Transverse colon (tissue), 4 donors: ENCODE measurements around the gene SEPHS1. TPM values are rescaled to one million over a fixed set of nuclear protein-coding genes. Genes with fewer than 3 reads are reported as not detected.

Source experiments
- DNase-seq: peaks from one replicate; pipeline ENCODE4 v3.0.0-alpha.2; 2019
- H3K27ac ChIP-seq, 4 donors: fragments of 200-600 bp; sonication (generic); 2 replicates each; pipeline ENCODE4 v1.5.1; 2016 to 2018; ENCODE audit warnings: inconsistent platforms in 4 of 4
- H3K27me3 ChIP-seq: fragments of 200-600 bp; sonication (generic); 2 replicates; pipeline ENCODE4 v1.5.1; 2017; ENCODE audit warnings: inconsistent platforms
- H3K36me3 ChIP-seq, 4 donors: fragments of 200-600 bp; sonication (generic); 2 replicates each; pipeline ENCODE4 v1.5.1; 2017 to 2019; ENCODE audit warnings: inconsistent platforms in 4 of 4
- H3K4me1 ChIP-seq, 4 donors: fragments of 200-600 bp; sonication (generic); 2 replicates each; pipeline ENCODE4 v1.5.1; 2017 to 2020; ENCODE audit warnings: inconsistent platforms in 4 of 4
- H3K4me3 ChIP-seq, 4 donors: fragments of 200-600 bp; sonication (generic); 1 replicate in 1 of 4; 2 replicates in 3 of 4; pipeline versions ENCODE4 v1.5.1 to v1.6.1; 2017 to 2019; ENCODE audit warnings: inconsistent platforms in 4 of 4
- H3K9me3 ChIP-seq, 2 donors: fragments of 200-600 bp; sonication (generic); 2 replicates each; pipeline ENCODE4 v1.5.1; 2017 to 2019; ENCODE audit warnings: inconsistent platforms in 2 of 2
- CTCF ChIP-seq, 5 experiments: fragments of 200-600 bp in 3 of 5; fragments of 450-650 bp in 2 of 5; sonication (generic) in 3 of 5; IDR thresholded peaks; 1 replicate in 2 of 5; 2 replicates in 3 of 5; pipeline ENCODE4 v1.5.1; 2016 to 2017; ENCODE audit warnings: antibody characterized with exemption in 5 of 5, inconsistent platforms in 3 of 5, mild to moderate bottlenecking in 2 of 5, moderate library complexity in 1 of 5
- EP300 ChIP-seq: sonication (generic); formaldehyde crosslinking; IDR thresholded peaks from one replicate; pipeline ENCODE4 v1.6.1; 2017; ENCODE audit warnings: antibody characterized with exemption, low read depth
- POLR2A ChIP-seq: fragments of 450-650 bp; IDR thresholded peaks from one replicate; pipeline ENCODE4 v1.6.1; 2016; ENCODE audit warnings: antibody characterized with exemption, mild to moderate bottlenecking, moderate library complexity
- POLR2AphosphoS5 ChIP-seq, 3 donors: sonication (generic); formaldehyde crosslinking; IDR thresholded peaks; one replicate each; pipeline ENCODE4 v1.6.1; 2016; ENCODE audit warnings: antibody characterized with exemption in 3 of 3
- WGBS, 2 donors: methylation state at CpG; one replicate each; pipeline ENCODE4 v1.1.5; 2018; ENCODE audit warnings: low coverage in 1 of 2; 5-methylcytosine and 5-hydroxymethylcytosine counted together
- in situ Hi-C, 4 donors: fragments of 200-750 bp; cut with MboI; loops; one replicate each; pipeline versions ENCODE4 v1.15.0 to v1.15.1; 2017; ENCODE audit warnings: low sequenced_read_pairs in 3 of 4, low pct_ligation_motif_present in 1 of 4, low pct_unique_long_range_greater_than_20kb in 1 of 4
- intact Hi-C: fragments of 100-400 bp; cut with DNase I; formaldehyde crosslinking; loops from one replicate; pipeline ENCODE4 v1.15.1; 2023; ENCODE audit warnings: low total_unique reads
- total RNA-seq, 4 donors: library from RNA; depleted of rRNA; stranded (reverse); fragments of >200 nt; gene quantifications; one replicate each; pipeline ENCODE4 v1.1.0, GENCODE V29; 2016

Gene SEPHS1
- total RNA-seq, 4 donors from 2014 or later: 14.6 to 44.6 (median 28.5) TPM

- H3K4me3 ChIP-seq: no peak overlapping the region
- no peaks in the 10 kb centered on the region for H3K27me3 ChIP-seq
- no peak overlapping the region for H3K27ac ChIP-seq
- TF ChIP-seq POLR2AphosphoS5 (IDR thresholded peaks at IDR 0.05) (no peak), EP300 (no peak), CTCF (IDR thresholded peaks at IDR 0.05) (no peak), POLR2A (no peak)
- in situ Hi-C loops: loop anchor here in 1 of 4 donors (25.0 kb wide), 1 partner anchor 172 kb away; the partner anchor contains the start of gene BEND7
- no peaks in the 10 kb centered on the region for H3K36me3 ChIP-seq
- WGBS, 2 donors: 52 to 61% methylated on average over 4 to 5 of the region's 5 CpGs
- intact Hi-C loops: no loop called here
- peaks cover 0 to 5% (median 0%) of the 10 kb centered on the region in 4 donors for H3K4me1 ChIP-seq
- H3K9me3 ChIP-seq: no peaks in the 10 kb centered on the region
- DNase-seq: no peak
Observed at GRCh38 chr10:13365243-13365642, 17.1 kb upstream of the SEPHS1 start.

GRCh38 chr10:13360587-13360986 lies 12.5 kb upstream of the SEPHS1 start:
- DNase-seq: no peak
- Histone ChIP-seq H3K36me3 (no peaks in the 10 kb centered on the region), H3K27ac (no peak overlapping the region), H3K27me3 (no peaks in the 10 kb centered on the region), H3K4me3 (no peak overlapping the region), H3K9me3 (no peaks in the 10 kb centered on the region), H3K4me1 (no peaks in the 10 kb centered on the region)
- in situ Hi-C loops: loop anchor here in 1 of 4 donors (25.0 kb wide), 1 partner anchor 177 kb away; the partner anchor contains the start of gene BEND7
- intact Hi-C loops: no loop called here
- TF ChIP-seq EP300 (no peak), POLR2A (no peak), POLR2AphosphoS5 (IDR thresholded peaks at IDR 0.05) (no peak), CTCF (IDR thresholded peaks at IDR 0.05) (no peak)
- 82 to 83% methylated on average over 5 to 7 of the region's 7 CpGs for WGBS, 2 donors

- Histone ChIP-seq H3K4me1 (no peaks in the 10 kb centered on the region), H3K36me3 (no peaks in the 10 kb centered on the region), H3K9me3 (no peaks in the 10 kb centered on the region), H3K4me3 (no peak overlapping the region), H3K27ac (no peak overlapping the region), H3K27me3 (peaks cover 13% of the 10 kb centered on the region)
- TF ChIP-seq EP300 (no peak), POLR2A (no peak), CTCF (IDR thresholded peaks at IDR 0.05) (no peak), POLR2AphosphoS5 (IDR thresholded peaks at IDR 0.05) (no peak)
- no peak for DNase-seq
- in situ Hi-C loops: loop anchor here in 1 of 4 donors (25.0 kb wide), 1 partner anchor 181 kb away; the partner anchor contains the start of gene BEND7
- 25 to 64% methylated on average over 2 to 4 of the region's 4 CpGs for WGBS, 2 donors
- intact Hi-C loops: no loop called here
Observed at GRCh38 chr10:13356392-13356791, 8.3 kb upstream of the SEPHS1 start.

GRCh38 chr10:13354783-13355182 lies 6.7 kb upstream of the SEPHS1 start:
- 95% methylated on average over 6 of the region's 7 CpGs; no CpG with 5 or more reads in 1 of the 2 donors for WGBS, 2 donors
- TF ChIP-seq EP300 (no peak), POLR2AphosphoS5 (IDR thresholded peaks at IDR 0.05) (no peak), POLR2A (no peak), CTCF (IDR thresholded peaks at IDR 0.05) (no peak)
- DNase-seq: no peak
- Histone ChIP-seq H3K27me3 (peaks cover 13% of the 10 kb centered on the region), H3K27ac (no peak overlapping the region), H3K9me3 (no peaks in the 10 kb centered on the region), H3K4me3 (no peak overlapping the region), H3K36me3 (no peaks in the 10 kb centered on the region), H3K4me1 (peaks cover 0 to 8% (median 6%) of the 10 kb centered on the region in 4 donors)
- intact Hi-C loops (no loop called here), in situ Hi-C loops (loop anchor here in 1 of 4 donors (25.0 kb wide), 1 partner anchor 183 kb away; the partner anchor contains the start of gene BEND7)
